RWPE1 (cell line): Measurements from ENCODE around the gene TAAR5.

Source experiments
- CTCF ChIA-PET: fragments of 350-600 bp; sonication (Branson Sonifier 250); formaldehyde crosslinking; extraction: SDS; loops from one replicate; lab custom pipeline; 2021; lab: Yijun Ruan, JAX
- POLR2A ChIA-PET: fragments of 400-600 bp; formaldehyde crosslinking; extraction: SDS; loops from one replicate; lab custom pipeline; 2020; ENCODE audit warnings: antibody characterized with exemption; ENCODE audit not compliant: low non-redundant PET; lab: Yijun Ruan, JAX
- DNase-seq: peaks from one replicate; pipeline ENCODE4 v3.0.0; 2012; ENCODE audit warnings: low spot score
- H3K27ac ChIP-seq: fragments of 450-650 bp; 2 replicates; pipeline ENCODE4 v1.5.1; 2017
- CTCF ChIP-seq: fragments of 450-650 bp; conservative IDR thresholded peaks from 2 replicates; pipeline ENCODE4 v1.5.1; 2017; ENCODE audit warnings: low read depth, mild to moderate bottlenecking

TAAR5 gene

GRCh38 chr6:132598473-132598872, 8.9 kb upstream of the TAAR5 start:
- no peak overlapping the region for H3K27ac ChIP-seq
- ChIA-PET CTCF (interaction anchor here (0.5 to 1.0 kb wide), 5 partner anchors 8 to 311 kb away, joined by 3 to 5 read pairs (median 4); no protein-coding TSS in a partner anchor), POLR2A (no interaction called here)
- peak; percentile 32; the same call in 1 of the 2 replicates for TF ChIP-seq CTCF
- DNase-seq: peak; percentile 19

GRCh38 chr6:132596201-132596600, 6.7 kb upstream of the TAAR5 start:
- DNase-seq: no peak
- no peak overlapping the region for H3K27ac ChIP-seq
- TF ChIP-seq CTCF: no peak
- ChIA-PET POLR2A (no interaction called here), CTCF (interaction anchor here (0.8 kb wide), 2 partner anchors 626 to 1178 kb away, joined by 3 to 6 read pairs; no protein-coding TSS in a partner anchor)

GRCh38 chr6:132592855-132593254, 3.3 kb upstream of the TAAR5 start:
- CTCF ChIA-PET: no interaction called here
- no peak for TF ChIP-seq CTCF
- POLR2A ChIA-PET: no interaction called here
- H3K27ac ChIP-seq: no peak overlapping the region
- DNase-seq: no peak

GRCh38 chr6:132590362-132590761, 821 bp upstream of the TAAR5 start:
- POLR2A ChIA-PET: no interaction called here
- TF ChIP-seq CTCF: no peak
- no peak for DNase-seq
- CTCF ChIA-PET: interaction anchor here (0.9 kb wide), 1 partner anchor 8 kb away, joined by 5 read pairs; no protein-coding TSS in a partner anchor
- no peak overlapping the region for H3K27ac ChIP-seq

GRCh38 chr6:132587424-132587823, 2.1 kb downstream of the TAAR5 start:
- ChIA-PET CTCF (no interaction called here), POLR2A (no interaction called here)
- no peak for TF ChIP-seq CTCF
- no peak for DNase-seq
- no peak overlapping the region for H3K27ac ChIP-seq

- no peak overlapping the region for H3K27ac ChIP-seq
- DNase-seq: no peak
- no peak for TF ChIP-seq CTCF
- POLR2A ChIA-PET: no interaction called here
- CTCF ChIA-PET: no interaction called here
Observed at GRCh38 chr6:132584698-132585097, 4.8 kb downstream of the TAAR5 start.

- no peak overlapping the region for H3K27ac ChIP-seq
- TF ChIP-seq CTCF: no peak
- ChIA-PET POLR2A (no interaction called here), CTCF (no interaction called here)
- no peak for DNase-seq
Observed at GRCh38 chr6:132571774-132572173, 17.8 kb downstream of the TAAR5 start.
